Mesodermal cell (in vitro differentiated cells): ENCODE data around the gene SZT2.
A peak's percentile ranks its signal among the peaks of the same experiment; 100 is the strongest.

Source experiments
- H3K27ac ChIP-seq: 2 replicates; pipeline ENCODE4 v1.7.0; 2013; ENCODE audit warnings: mild to moderate bottlenecking, low read depth, low read length, moderate library complexity; ENCODE audit not compliant: severe bottlenecking
- H3K36me3 ChIP-seq: 2 replicates; pipeline ENCODE4 v1.7.1; 2013; ENCODE audit warnings: mild to moderate bottlenecking, low read length, moderate library complexity; ENCODE audit not compliant: control insufficient read depth, insufficient read depth
- H3K4me1 ChIP-seq: one replicate; pipeline ENCODE4 v1.7.1; 2013; ENCODE audit warnings: mild to moderate bottlenecking, low read length; ENCODE audit not compliant: insufficient read depth, control insufficient read depth, poor library complexity, severe bottlenecking
- H3K4me3 ChIP-seq: 2 replicates; pipeline ENCODE4 v1.7.0; 2013; ENCODE audit warnings: low read length, control low read depth, mild to moderate bottlenecking; ENCODE audit not compliant: insufficient read depth, poor library complexity, severe bottlenecking; ENCODE audit errors: extremely low read depth
- H3K9me3 ChIP-seq: 2 replicates; pipeline ENCODE4 v1.7.1; 2013; ENCODE audit warnings: mild to moderate bottlenecking, low read length, moderate library complexity; ENCODE audit not compliant: control insufficient read depth
- WGBS, 2 experiments: methylation state at CpG; one replicate each; pipeline ENCODE4 v1.1.5; 2013; ENCODE audit warnings: missing lambda C conversion rate in 2 of 2; ENCODE audit not compliant: insufficient coverage in 2 of 2; 5-methylcytosine and 5-hydroxymethylcytosine counted together

Gene SZT2

GRCh38 chr1:43425045-43425444 is 35.3 kb downstream of the SZT2 start:
- H3K4me3 ChIP-seq = no peak overlapping the region
- peaks cover 94% of the 10 kb centered on the region for H3K36me3 ChIP-seq

GRCh38 chr1:43426221-43426620 is 36.5 kb downstream of the SZT2 start:
- 92 to 95% methylated on average over 7 to 11 of the region's 11 CpGs for WGBS, 2 experiments
- Histone ChIP-seq H3K27ac (no peak overlapping the region), H3K4me3 (no peak overlapping the region), H3K4me1 (no peaks in the 10 kb centered on the region), H3K9me3 (no peaks in the 10 kb centered on the region), H3K36me3 (peaks cover 95% of the 10 kb centered on the region)

More at GRCh38 chr1:43425045-43425444, 35.3 kb downstream of the SZT2 start:
- Histone ChIP-seq H3K9me3 (no peaks in the 10 kb centered on the region), H3K27ac (no peak overlapping the region), H3K4me1 (no peaks in the 10 kb centered on the region)
- WGBS, 2 experiments = 88 to 90% methylated on average over 3 to 4 of the region's 4 CpGs

GRCh38 chr1:43427524-43427923 is 37.8 kb downstream of the SZT2 start:
- WGBS, 2 experiments = 97 to 98% methylated on average over 13 of the region's 14 CpGs
- H3K27ac ChIP-seq = no peak overlapping the region
- no peak overlapping the region for H3K4me3 ChIP-seq
- peaks cover 97% of the 10 kb centered on the region for H3K36me3 ChIP-seq
- no peaks in the 10 kb centered on the region for H3K9me3 ChIP-seq
- H3K4me1 ChIP-seq = no peaks in the 10 kb centered on the region

GRCh38 chr1:43427941-43428340 is 38.2 kb downstream of the SZT2 start:
- H3K36me3 ChIP-seq = peaks cover 98% of the 10 kb centered on the region
- 92 to 100% methylated on average over 3 to 5 of the region's 9 CpGs for WGBS, 2 experiments
- no peaks in the 10 kb centered on the region for H3K4me1 ChIP-seq
- H3K4me3 ChIP-seq = no peak overlapping the region
- H3K9me3 ChIP-seq = no peaks in the 10 kb centered on the region
- H3K27ac ChIP-seq = no peak overlapping the region

GRCh38 chr1:43430831-43431230 is 41.1 kb downstream of the SZT2 start:
- Histone ChIP-seq H3K9me3 (no peaks in the 10 kb centered on the region), H3K4me1 (peaks cover 3% of the 10 kb centered on the region), H3K36me3 (peaks cover 97% of the 10 kb centered on the region), H3K27ac (no peak overlapping the region), H3K4me3 (no peak overlapping the region)
- 80 to 94% methylated on average over 1 to 4 of the region's 5 CpGs for WGBS, 2 experiments

- Histone ChIP-seq H3K27ac (no peak overlapping the region), H3K36me3 (peaks cover 89% of the 10 kb centered on the region), H3K4me3 (no peak overlapping the region), H3K9me3 (no peaks in the 10 kb centered on the region), H3K4me1 (peaks cover 12% of the 10 kb centered on the region)
- 95 to 97% methylated on average over 9 of the region's 9 CpGs for WGBS, 2 experiments
These were observed 42.0 kb downstream of the SZT2 start for GRCh38 chr1:43431676-43432075.

- 96 to 100% methylated on average over 5 to 7 of the region's 9 CpGs for WGBS, 2 experiments
- no peak overlapping the region for H3K4me3 ChIP-seq
- peaks cover 83% of the 10 kb centered on the region for H3K36me3 ChIP-seq
- no peak overlapping the region for H3K27ac ChIP-seq
- no peaks in the 10 kb centered on the region for H3K9me3 ChIP-seq
- H3K4me1 ChIP-seq = peaks cover 12% of the 10 kb centered on the region
These were observed 42.6 kb downstream of the SZT2 start for GRCh38 chr1:43432171-43432860.

GRCh38 chr1:43432907-43433306 is 43.2 kb downstream of the SZT2 start:
- Histone ChIP-seq H3K9me3 (no peaks in the 10 kb centered on the region), H3K36me3 (peaks cover 83% of the 10 kb centered on the region), H3K27ac (no peak overlapping the region), H3K4me3 (no peak overlapping the region), H3K4me1 (peaks cover 12% of the 10 kb centered on the region)
- 92 to 100% methylated on average over 1 to 2 of the region's 5 CpGs for WGBS, 2 experiments

GRCh38 chr1:43434256-43434655 is 44.6 kb downstream of the SZT2 start:
- Histone ChIP-seq H3K36me3 (peaks cover 79% of the 10 kb centered on the region), H3K27ac (no peak overlapping the region), H3K4me1 (peaks cover 12% of the 10 kb centered on the region), H3K9me3 (no peaks in the 10 kb centered on the region), H3K4me3 (no peak overlapping the region)
- WGBS, 2 experiments = 87 to 97% methylated on average over 3 to 4 of the region's 7 CpGs

- 92 to 95% methylated on average over 13 to 14 of the region's 14 CpGs for WGBS, 2 experiments
- Histone ChIP-seq H3K4me3 (no peak overlapping the region), H3K9me3 (no peaks in the 10 kb centered on the region), H3K36me3 (peaks cover 79% of the 10 kb centered on the region), H3K4me1 (peaks cover 12% of the 10 kb centered on the region), H3K27ac (peak overlapping the region; percentile 67)
These were observed 45.7 kb downstream of the SZT2 start for GRCh38 chr1:43435146-43436145.
